Spleen (tissue), 11 donors: ENCODE results near the gene MYDGF. TPM values are rescaled to one million over a fixed set of nuclear protein-coding genes. Genes with fewer than 3 reads are reported as not detected.

Source experiments
- DNase-seq: peaks from one replicate; pipeline ENCODE4 v3.0.0-alpha.2; 2020
- H3K27ac ChIP-seq, 8 donors: fragments of 200-600 bp; sonication (generic) in 7 of 8; 1 replicate in 4 of 8; 2 replicates in 4 of 8; pipeline versions ENCODE4 v1.5.0 to v1.8.0; 2016 to 2021; ENCODE audit warnings: inconsistent platforms in 4 of 8, mild to moderate bottlenecking in 4 of 8, moderate library complexity in 1 of 8
- H3K27me3 ChIP-seq, 7 donors: fragments of 200-600 bp; sonication (generic) in 6 of 7; replicated peaks in 1 of 7; 1 replicate in 4 of 7; 2 replicates in 3 of 7; pipeline versions ENCODE4 v1.5.0 to v1.8.0; 2016 to 2021; ENCODE audit warnings: inconsistent platforms in 3 of 7, mild to moderate bottlenecking in 1 of 7
- H3K36me3 ChIP-seq, 6 donors: fragments of 200-600 bp; sonication (generic) in 5 of 6; 1 replicate in 4 of 6; 2 replicates in 2 of 6; pipeline versions ENCODE4 v1.5.0 to v1.8.0; 2016 to 2021; ENCODE audit warnings: inconsistent platforms in 2 of 6
- H3K4me1 ChIP-seq, 6 donors: fragments of 200-600 bp; sonication (generic) in 5 of 6; 1 replicate in 3 of 6; 2 replicates in 3 of 6; pipeline versions ENCODE4 v1.5.0 to v1.8.0; 2016 to 2021; ENCODE audit warnings: inconsistent platforms in 3 of 6
- H3K4me3 ChIP-seq, 8 donors: fragments of 200-600 bp; sonication (generic) in 7 of 8; 1 replicate in 4 of 8; 2 replicates in 4 of 8; pipeline versions ENCODE4 v1.5.0 to v1.8.0; 2016 to 2021; ENCODE audit warnings: inconsistent platforms in 4 of 8, mild to moderate bottlenecking in 4 of 8, moderate library complexity in 2 of 8
- H3K9me3 ChIP-seq, 8 donors: fragments of 200-600 bp; sonication (generic) in 7 of 8; 1 replicate in 4 of 8; 2 replicates in 4 of 8; pipeline versions ENCODE4 v1.5.0 to v1.8.0; 2016 to 2021; ENCODE audit warnings: inconsistent platforms in 4 of 8
- POLR2A ChIP-seq, 3 donors: fragments of 450-650 bp; IDR thresholded peaks; one replicate each; pipeline ENCODE4 v1.5.1; 2017; ENCODE audit warnings: antibody characterized with exemption in 3 of 3, mild to moderate bottlenecking in 1 of 3
- POLR2AphosphoS5 ChIP-seq, 3 donors: sonication (generic); formaldehyde crosslinking; IDR thresholded peaks; one replicate each; pipeline ENCODE4 v1.5.1; 2017; ENCODE audit warnings: antibody characterized with exemption in 3 of 3
- WGBS, 5 donors: extraction: QIAGEN DNeasy Blood & Tissue Kit in 3 of 5; methylation state at CpG; one replicate each; pipeline versions ENCODE4 v1.1.5 to v1.1.7; 2013 to 2018; 5-methylcytosine and 5-hydroxymethylcytosine counted together
- intact Hi-C: fragments of 100-400 bp; cut with DNase I; formaldehyde crosslinking; loops from one replicate; pipeline ENCODE4 v1.15.0; 2023; ENCODE audit warnings: low total_unique reads
- polyA plus RNA-seq, 3 donors: library from polyadenylated mRNA; stranded (reverse); fragments of 200-250 nt; gene quantifications; one replicate each; pipeline ENCODE4 v1.2.1, GENCODE V29; 2013
- total RNA-seq, 7 donors: library from RNA; depleted of rRNA in 3 of 7; stranded (reverse); fragments of >200 nt in 3 of 7; fragmentation: NEBNext Ultra II Directional in 4 of 7; extraction: Animal tissue kit (Norgen Biotek cat#: 25700) in 4 of 7; gene quantifications; one replicate each; pipeline versions ENCODE4 v1.1.0 to v1.2.1, GENCODE V29; 2016 to 2021
- TF ChIP-seq, protein P1 (sequence below), 11 experiments: fragments of 200-600 bp in 7 of 11; fragments of 450-650 bp in 4 of 11; sonication (generic) in 4 of 11; IDR thresholded peaks in 8 of 11; conservative IDR thresholded peaks in 3 of 11; 1 replicate in 7 of 11; 2 replicates in 4 of 11; pipeline versions ENCODE4 v1.4.0 to v1.8.0; 2016 to 2021; ENCODE audit warnings: antibody characterized with exemption in 11 of 11, inconsistent platforms in 4 of 11, mild to moderate bottlenecking in 1 of 11
- donor health status: healthy with polysubstance abuse.
- donor health status: DM: no; HTN: no; CAD: no; lungs with moderate emphysema.
- donor health status: DM: no; HTN: no; CAD: no.
- donor health status: Bipolar disorder and iron deficiency.
- donor health status: healthy.
- donor health status: DM: no; HTN: no; CAD: no.
- donor health status: DM: yes; HTN: yes; CAD: no.

The MYDGF gene
- total and polyA plus RNA-seq, 10 donors, result 39.0 to 100 (median 64.4) TPM

DNA sequence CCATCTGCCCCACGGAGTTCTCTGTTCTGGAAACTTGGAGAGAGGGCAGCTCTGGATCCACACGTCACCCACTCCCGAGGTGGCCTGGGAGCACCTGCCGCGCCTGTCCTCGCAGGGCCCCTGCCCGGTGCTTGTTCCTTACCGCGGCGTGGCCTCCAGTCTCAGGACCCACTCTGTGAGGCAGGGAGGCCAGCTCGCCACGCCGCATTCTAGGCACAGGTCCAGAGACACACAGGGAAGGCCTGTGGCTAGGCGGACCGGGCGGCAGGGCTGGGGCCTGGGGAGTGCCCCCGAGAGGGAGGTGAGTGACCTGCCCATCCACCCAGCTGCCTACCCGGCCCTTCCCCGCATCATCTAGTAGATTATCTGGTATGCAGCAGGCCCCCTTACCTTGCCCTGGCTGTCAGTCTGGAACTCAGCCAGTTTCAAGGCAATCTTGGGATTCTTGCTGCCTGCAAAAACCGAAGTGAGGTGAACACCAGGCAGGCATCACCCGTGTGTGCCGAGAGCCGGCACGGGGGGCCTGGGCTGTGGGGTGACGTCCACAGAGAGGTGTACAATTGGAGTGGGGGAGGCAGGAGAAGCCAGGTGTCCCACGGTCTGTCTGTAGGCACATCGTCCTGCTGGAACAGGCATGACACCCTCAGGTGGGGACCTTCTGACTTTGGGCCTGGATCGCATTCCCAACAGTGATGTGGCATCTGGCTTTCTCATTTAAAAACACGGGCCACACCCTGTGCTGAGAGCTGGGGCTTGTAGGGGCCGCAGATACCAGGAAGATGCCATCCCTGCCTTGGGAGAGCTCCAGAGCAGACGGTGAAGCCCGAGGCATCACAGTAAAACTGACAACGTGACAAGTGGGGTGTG is 29.9 kb upstream of the MYDGF start:
- H3K36me3 ChIP-seq, result peaks cover 0 to 100% (median 97%) of the 10 kb centered on the region in 6 donors
- H3K9me3 ChIP-seq, result no peaks in the 10 kb centered on the region
- H3K27me3 ChIP-seq, result no peaks in the 10 kb centered on the region
- no peak for DNase-seq
- WGBS, 5 donors, result 88 to 97% (median 95%) methylated on average over 21 to 33 of the region's 33 CpGs
- peaks cover 0 to 2% (median 0%) of the 10 kb centered on the region in 6 donors for H3K4me1 ChIP-seq
- no peak overlapping the region for H3K27ac ChIP-seq
- intact Hi-C loops, result no loop called here
- H3K4me3 ChIP-seq, result no peak overlapping the region
- peak in 1 of 3 donors; percentile 66 for TF ChIP-seq POLR2AphosphoS5 (IDR thresholded peaks at IDR 0.05)
- TF ChIP-seq, protein P1, sequence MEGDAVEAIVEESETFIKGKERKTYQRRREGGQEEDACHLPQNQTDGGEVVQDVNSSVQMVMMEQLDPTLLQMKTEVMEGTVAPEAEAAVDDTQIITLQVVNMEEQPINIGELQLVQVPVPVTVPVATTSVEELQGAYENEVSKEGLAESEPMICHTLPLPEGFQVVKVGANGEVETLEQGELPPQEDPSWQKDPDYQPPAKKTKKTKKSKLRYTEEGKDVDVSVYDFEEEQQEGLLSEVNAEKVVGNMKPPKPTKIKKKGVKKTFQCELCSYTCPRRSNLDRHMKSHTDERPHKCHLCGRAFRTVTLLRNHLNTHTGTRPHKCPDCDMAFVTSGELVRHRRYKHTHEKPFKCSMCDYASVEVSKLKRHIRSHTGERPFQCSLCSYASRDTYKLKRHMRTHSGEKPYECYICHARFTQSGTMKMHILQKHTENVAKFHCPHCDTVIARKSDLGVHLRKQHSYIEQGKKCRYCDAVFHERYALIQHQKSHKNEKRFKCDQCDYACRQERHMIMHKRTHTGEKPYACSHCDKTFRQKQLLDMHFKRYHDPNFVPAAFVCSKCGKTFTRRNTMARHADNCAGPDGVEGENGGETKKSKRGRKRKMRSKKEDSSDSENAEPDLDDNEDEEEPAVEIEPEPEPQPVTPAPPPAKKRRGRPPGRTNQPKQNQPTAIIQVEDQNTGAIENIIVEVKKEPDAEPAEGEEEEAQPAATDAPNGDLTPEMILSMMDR (IDR thresholded peaks at IDR 0.05 in 8 of 11, conservative IDR thresholded peaks at IDR 0.05 in 3 of 11), result no peak

DNA sequence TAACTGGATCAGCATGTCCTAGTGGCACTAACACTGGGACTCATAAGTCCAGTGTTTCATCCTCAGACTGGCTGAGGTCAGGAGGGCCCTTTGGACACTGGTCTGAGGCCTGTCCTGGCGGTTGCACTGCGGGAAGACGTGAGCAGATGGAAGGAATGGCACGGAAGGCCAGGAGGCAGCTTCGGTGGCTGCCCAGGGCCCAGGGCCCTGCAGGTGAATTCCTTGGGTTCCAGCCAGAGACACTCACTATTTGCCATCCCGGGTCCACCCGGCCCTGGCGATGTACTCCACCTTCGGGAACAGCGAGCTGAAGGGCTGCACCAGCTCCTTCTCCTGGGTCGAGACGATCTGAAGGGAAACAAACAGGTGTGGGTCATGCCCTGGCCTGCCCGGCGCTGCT is 27.2 kb upstream of the MYDGF start:
- DNase-seq, result no peak
- intact Hi-C loops, result no loop called here
- Histone ChIP-seq H3K27ac (no peak overlapping the region), H3K4me1 (peaks cover 0 to 6% (median 0%) of the 10 kb centered on the region in 6 donors), H3K36me3 (peaks cover 2 to 100% (median 98%) of the 10 kb centered on the region in 6 donors), H3K27me3 (no peaks in the 10 kb centered on the region), H3K4me3 (no peak overlapping the region), H3K9me3 (no peaks in the 10 kb centered on the region)
- TF ChIP-seq POLR2A (IDR thresholded peaks at IDR 0.05) (no peak), POLR2AphosphoS5 (IDR thresholded peaks at IDR 0.05) (peak in 1 of 3 donors; percentile 22)
- TF ChIP-seq, protein P1 (IDR thresholded peaks at IDR 0.05 in 8 of 11, conservative IDR thresholded peaks at IDR 0.05 in 3 of 11), result no peak
- WGBS, 5 donors, result 86 to 98% (median 98%) methylated on average over 13 to 14 of the region's 14 CpGs

- Histone ChIP-seq H3K9me3 (no peaks in the 10 kb centered on the region), H3K27ac (peak overlapping the region in 2 of 8 donors; percentile 32 to 43), H3K4me1 (peaks cover 0 to 11% (median 2%) of the 10 kb centered on the region in 6 donors), H3K4me3 (no peak overlapping the region), H3K36me3 (peaks cover 2 to 100% (median 92%) of the 10 kb centered on the region in 6 donors), H3K27me3 (no peaks in the 10 kb centered on the region)
- WGBS, 5 donors, result 80 to 93% (median 86%) methylated on average over 19 of the region's 19 CpGs
- intact Hi-C loops, result no loop called here
- TF ChIP-seq POLR2AphosphoS5 (IDR thresholded peaks at IDR 0.05), result peak in 1 of 3 donors; percentile 38
- TF ChIP-seq, protein P1 (IDR thresholded peaks at IDR 0.05 in 8 of 11, conservative IDR thresholded peaks at IDR 0.05 in 3 of 11), result no peak
- DNase-seq, result no peak
Observed at GRCh38 chr19:4695224-4695731, 25.1 kb upstream of the MYDGF start.
